PFSK-1 (cell line): ENCODE results near the gene TMEM89.

Experiments used
- POLR2AphosphoS5 ChIP-seq: IDR thresholded peaks from 2 replicates; pipeline ENCODE4 v1.6.1; 2012; ENCODE audit warnings: low read depth, mild to moderate bottlenecking, control low read depth, low read length, moderate library complexity
- SIN3A ChIP-seq: IDR thresholded peaks from 2 replicates; pipeline ENCODE4 v1.6.1; 2012; ENCODE audit warnings: mild to moderate bottlenecking, low read length, moderate library complexity, borderline replicate concordance; ENCODE audit not compliant: insufficient read depth
- TF ChIP-seq, protein P1 (sequence below), 2 experiments: IDR thresholded peaks; 2 replicates each; pipeline versions ENCODE4 v1.6.1 to v1.8.0; 2011 to 2012; ENCODE audit warnings: low read depth in 2 of 2, low read length in 2 of 2, control low read depth in 1 of 2, inconsistent platforms in 1 of 2, mild to moderate bottlenecking in 1 of 2, moderate library complexity in 1 of 2; ENCODE audit not compliant: insufficient read depth in 1 of 2

DNA sequence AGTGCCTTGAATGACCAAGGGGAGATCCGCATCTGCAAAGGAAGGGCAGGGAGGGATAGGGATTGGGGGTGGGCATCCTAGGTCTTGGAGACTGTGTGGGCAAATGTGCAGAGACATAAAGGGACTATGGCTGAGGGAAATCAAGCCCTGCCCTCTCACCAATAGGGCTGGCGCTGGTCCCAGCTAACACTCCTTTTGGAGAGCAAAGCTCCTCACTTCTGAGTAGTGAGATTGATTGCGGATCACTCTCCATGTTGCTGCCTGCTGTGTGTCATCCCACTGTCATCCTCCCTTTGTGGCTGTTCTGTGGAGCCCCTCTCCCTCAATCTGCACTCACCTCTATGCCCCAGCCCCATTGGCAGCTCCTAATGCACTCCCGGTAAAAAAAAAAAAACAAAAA is 43.4 kb upstream of the TMEM89 start:
- TF ChIP-seq, protein P1, sequence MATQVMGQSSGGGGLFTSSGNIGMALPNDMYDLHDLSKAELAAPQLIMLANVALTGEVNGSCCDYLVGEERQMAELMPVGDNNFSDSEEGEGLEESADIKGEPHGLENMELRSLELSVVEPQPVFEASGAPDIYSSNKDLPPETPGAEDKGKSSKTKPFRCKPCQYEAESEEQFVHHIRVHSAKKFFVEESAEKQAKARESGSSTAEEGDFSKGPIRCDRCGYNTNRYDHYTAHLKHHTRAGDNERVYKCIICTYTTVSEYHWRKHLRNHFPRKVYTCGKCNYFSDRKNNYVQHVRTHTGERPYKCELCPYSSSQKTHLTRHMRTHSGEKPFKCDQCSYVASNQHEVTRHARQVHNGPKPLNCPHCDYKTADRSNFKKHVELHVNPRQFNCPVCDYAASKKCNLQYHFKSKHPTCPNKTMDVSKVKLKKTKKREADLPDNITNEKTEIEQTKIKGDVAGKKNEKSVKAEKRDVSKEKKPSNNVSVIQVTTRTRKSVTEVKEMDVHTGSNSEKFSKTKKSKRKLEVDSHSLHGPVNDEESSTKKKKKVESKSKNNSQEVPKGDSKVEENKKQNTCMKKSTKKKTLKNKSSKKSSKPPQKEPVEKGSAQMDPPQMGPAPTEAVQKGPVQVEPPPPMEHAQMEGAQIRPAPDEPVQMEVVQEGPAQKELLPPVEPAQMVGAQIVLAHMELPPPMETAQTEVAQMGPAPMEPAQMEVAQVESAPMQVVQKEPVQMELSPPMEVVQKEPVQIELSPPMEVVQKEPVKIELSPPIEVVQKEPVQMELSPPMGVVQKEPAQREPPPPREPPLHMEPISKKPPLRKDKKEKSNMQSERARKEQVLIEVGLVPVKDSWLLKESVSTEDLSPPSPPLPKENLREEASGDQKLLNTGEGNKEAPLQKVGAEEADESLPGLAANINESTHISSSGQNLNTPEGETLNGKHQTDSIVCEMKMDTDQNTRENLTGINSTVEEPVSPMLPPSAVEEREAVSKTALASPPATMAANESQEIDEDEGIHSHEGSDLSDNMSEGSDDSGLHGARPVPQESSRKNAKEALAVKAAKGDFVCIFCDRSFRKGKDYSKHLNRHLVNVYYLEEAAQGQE (IDR thresholded peaks at IDR 0.05; ENCODE audit: insufficient read depth in 1 of 2, low read depth in 2 of 2, low read length in 2 of 2): no peak
- TF ChIP-seq POLR2AphosphoS5 (no peak), SIN3A (no peak)
